AG10803 (cell line): ENCODE results near the gene GSDMA.
A peak's percentile ranks its signal among the peaks of the same experiment; 100 is the strongest.

Experiments used
- DNase-seq: peaks from one replicate; pipeline ENCODE4 v3.0.0; 2010; ENCODE audit warnings: low read depth
- H3K4me3 ChIP-seq: 2 replicates; pipeline ENCODE4 v1.5.1; 2011; ENCODE audit warnings: mild to moderate bottlenecking, low read length, control low read depth
- TF ChIP-seq, protein P1 (sequence below): conservative IDR thresholded peaks from 2 replicates; pipeline ENCODE4 v1.5.1; 2011; ENCODE audit warnings: mild to moderate bottlenecking, low read length, control low read depth, inconsistent platforms

The GSDMA gene

GRCh38 chr17:40014375-40014980 is 51.7 kb downstream of the GSDMA start:
- H3K4me3 ChIP-seq = no peak overlapping the region
- TF ChIP-seq, protein P1, sequence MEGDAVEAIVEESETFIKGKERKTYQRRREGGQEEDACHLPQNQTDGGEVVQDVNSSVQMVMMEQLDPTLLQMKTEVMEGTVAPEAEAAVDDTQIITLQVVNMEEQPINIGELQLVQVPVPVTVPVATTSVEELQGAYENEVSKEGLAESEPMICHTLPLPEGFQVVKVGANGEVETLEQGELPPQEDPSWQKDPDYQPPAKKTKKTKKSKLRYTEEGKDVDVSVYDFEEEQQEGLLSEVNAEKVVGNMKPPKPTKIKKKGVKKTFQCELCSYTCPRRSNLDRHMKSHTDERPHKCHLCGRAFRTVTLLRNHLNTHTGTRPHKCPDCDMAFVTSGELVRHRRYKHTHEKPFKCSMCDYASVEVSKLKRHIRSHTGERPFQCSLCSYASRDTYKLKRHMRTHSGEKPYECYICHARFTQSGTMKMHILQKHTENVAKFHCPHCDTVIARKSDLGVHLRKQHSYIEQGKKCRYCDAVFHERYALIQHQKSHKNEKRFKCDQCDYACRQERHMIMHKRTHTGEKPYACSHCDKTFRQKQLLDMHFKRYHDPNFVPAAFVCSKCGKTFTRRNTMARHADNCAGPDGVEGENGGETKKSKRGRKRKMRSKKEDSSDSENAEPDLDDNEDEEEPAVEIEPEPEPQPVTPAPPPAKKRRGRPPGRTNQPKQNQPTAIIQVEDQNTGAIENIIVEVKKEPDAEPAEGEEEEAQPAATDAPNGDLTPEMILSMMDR = no peak
- no peak for DNase-seq

- TF ChIP-seq, protein P1 = no peak
- no peak for DNase-seq
- H3K4me3 ChIP-seq = no peak within 1 kb of the TSS
These were observed 52.5 kb downstream of the GSDMA start, which contains the start of gene CSF3 for GRCh38 chr17:40015005-40015997. Gene CSF3 (plus strand): TSS chr17:40015440. CDS start chr17:40015475, 35 bp downstream.

DNA sequence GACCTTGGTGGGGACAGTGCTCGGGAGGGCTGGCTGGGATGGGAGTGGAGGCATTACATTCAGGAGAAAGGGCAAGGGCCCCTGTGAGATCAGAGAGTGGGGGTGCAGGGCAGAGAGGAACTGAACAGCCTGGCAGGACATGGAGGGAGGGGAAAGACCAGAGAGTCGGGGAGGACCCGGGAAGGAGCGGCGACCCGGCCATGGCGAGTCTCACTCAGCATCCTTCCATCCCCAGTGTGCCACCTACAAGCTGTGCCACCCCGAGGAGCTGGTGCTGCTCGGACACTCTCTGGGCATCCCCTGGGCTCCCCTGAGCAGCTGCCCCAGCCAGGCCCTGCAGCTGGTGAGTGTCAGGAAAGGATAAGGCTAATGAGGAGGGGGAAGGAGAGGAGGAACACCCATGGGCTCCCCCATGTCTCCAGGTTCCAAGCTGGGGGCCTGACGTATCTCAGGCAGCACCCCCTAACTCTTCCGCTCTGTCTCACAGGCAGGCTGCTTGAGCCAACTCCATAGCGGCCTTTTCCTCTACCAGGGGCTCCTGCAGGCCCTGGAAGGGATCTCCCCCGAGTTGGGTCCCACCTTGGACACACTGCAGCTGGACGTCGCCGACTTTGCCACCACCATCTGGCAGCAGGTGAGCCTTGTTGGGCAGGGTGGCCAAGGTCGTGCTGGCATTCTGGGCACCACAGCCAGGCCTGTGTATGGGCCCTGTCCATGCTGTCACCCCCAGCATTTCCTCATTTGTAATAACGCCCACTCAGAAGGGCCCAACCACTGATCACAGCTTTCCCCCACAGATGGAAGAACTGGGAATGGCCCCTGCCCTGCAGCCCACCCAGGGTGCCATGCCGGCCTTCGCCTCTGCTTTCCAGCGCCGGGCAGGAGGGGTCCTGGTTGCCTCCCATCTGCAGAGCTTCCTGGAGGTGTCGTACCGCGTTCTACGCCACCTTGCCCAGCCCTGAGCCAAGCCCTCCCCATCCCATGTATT is 53.5 kb downstream of the GSDMA start:
- TF ChIP-seq, protein P1 = no peak
- no peak for DNase-seq
- no peak overlapping the region for H3K4me3 ChIP-seq

DNA sequence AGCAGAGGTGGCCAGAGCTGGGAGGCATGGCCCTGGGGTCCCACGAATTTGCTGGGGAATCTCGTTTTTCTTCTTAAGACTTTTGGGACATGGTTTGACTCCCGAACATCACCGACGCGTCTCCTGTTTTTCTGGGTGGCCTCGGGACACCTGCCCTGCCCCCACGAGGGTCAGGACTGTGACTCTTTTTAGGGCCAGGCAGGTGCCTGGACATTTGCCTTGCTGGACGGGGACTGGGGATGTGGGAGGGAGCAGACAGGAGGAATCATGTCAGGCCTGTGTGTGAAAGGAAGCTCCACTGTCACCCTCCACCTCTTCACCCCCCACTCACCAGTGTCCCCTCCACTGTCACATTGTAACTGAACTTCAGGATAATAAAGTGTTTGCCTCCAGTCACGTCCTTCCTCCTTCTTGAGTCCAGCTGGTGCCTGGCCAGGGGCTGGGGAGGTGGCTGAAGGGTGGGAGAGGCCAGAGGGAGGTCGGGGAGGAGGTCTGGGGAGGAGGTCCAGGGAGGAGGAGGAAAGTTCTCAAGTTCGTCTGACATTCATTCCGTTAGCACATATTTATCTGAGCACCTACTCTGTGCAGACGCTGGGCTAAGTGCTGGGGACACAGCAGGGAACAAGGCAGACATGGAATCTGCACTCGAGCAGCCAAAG is 54.7 kb downstream of the GSDMA start:
- DNase-seq = no peak
- H3K4me3 ChIP-seq = no peak overlapping the region
- TF ChIP-seq, protein P1 = no peak

- peak; percentile 10 for DNase-seq
- TF ChIP-seq, protein P1 = no peak
- no peak overlapping the region for H3K4me3 ChIP-seq
These were observed 55.7 kb downstream of the GSDMA start for GRCh38 chr17:40018211-40019121.
